ENCODE measurements around the gene MAP4K1. TPM values are rescaled to one million over a fixed set of nuclear protein-coding genes. Genes with fewer than 3 reads are reported as not detected.

Gene MAP4K1
- total and polyA plus RNA-seq, 2 of the 13 experiments (the other 11 are each of a cell fraction or from before 2014, with no cell fraction given), result 0.24 to 0.89 TPM

GRCh38 chr19:38543286-38543806 is 74.4 kb downstream of the MAP4K1 start:
- Histone ChIP-seq H3K36me3 (replicated peaks in 1 of 2; ENCODE audit: control insufficient read depth in 1 of 2, insufficient read depth in 2 of 2, low read length in 2 of 2) (no peaks in the 10 kb centered on the region), H3K9ac (ENCODE audit: insufficient read depth, low read depth, low read length) (no peak overlapping the region), H3K27me3 (ENCODE audit: control insufficient read depth in 1 of 2, insufficient read depth in 2 of 2, low read length in 2 of 2) (peaks cover 0 to 5% of the 10 kb centered on the region in 2 experiments; a peak in 2 of 5 replicates), H2AFZ (ENCODE audit: low read length) (no peak overlapping the region), H4K20me1 (ENCODE audit: insufficient read depth, low read length) (no peaks in the 10 kb centered on the region), H3K27ac (ENCODE audit: extremely low read length, insufficient read depth, low read length) (no peak overlapping the region), H3K9me3 (ENCODE audit: low read length) (no peaks in the 10 kb centered on the region), H3K4me1 (ENCODE audit: insufficient read depth, low read length) (peaks cover 19% of the 10 kb centered on the region), H3K79me2 (ENCODE audit: insufficient read depth, low read length) (no peaks in the 10 kb centered on the region), H3K4me2 (ENCODE audit: low read depth, low read length) (peak overlapping the region; percentile 63), H3K4me3 (replicated peaks in 1 of 3; ENCODE audit: insufficient read depth in 1 of 3, low read depth in 2 of 3, low read length in 3 of 3) (peak overlapping the region in 2 of 3 experiments; percentile 16 to 58; a peak in 2 of 6 replicates)
- CTCF ChIA-PET (ENCODE audit: low intra/inter-chr PET ratio, low total read pairs), result interaction anchor here (1.8 kb wide), 1 partner anchor 91 kb away, joined by 13 read pairs; no protein-coding TSS in a partner anchor
- intact Hi-C loops (cut with micrococcal nuclease; ENCODE audit: unreplicated experiment), result no loop called here
- POLR2A ChIA-PET, result interaction anchor here (1.0 kb wide), 1 partner anchor 75 kb away, joined by 6 read pairs; the partner anchor contains the start of gene EIF3K
- 21% methylated on average over 2 of the region's 19 CpGs for WGBS (ENCODE audit: low lambda C conversion rate)
- DNase-seq (ENCODE audit: low spot score) (no peak), ATAC-seq (peak; percentile 18; the same call in 2 of the 3 replicates), FAIRE-seq (no peak)
- no TSS peak for BruUV-seq (replicated peaks)
- in situ Hi-C loops (cut with HindIII; ENCODE audit: extremely low pct_ligation_motif_present, low pct_unique_long_range_greater_than_20kb), result loop anchor here (10.0 kb wide), 1 partner anchor 91 kb away; no protein-coding TSS in a partner anchor
- TF ChIP-seq ZBTB39 (CRISPR knock-in tag; IDR thresholded peaks at IDR 0.05) (no peak), GPBP1L1 (CRISPR knock-in tag; IDR thresholded peaks at IDR 0.05) (no peak), ZNF256 (CRISPR knock-in tag; conservative IDR thresholded peaks at IDR 0.05) (no peak), ARNTL (CRISPR knock-in tag; IDR thresholded peaks at IDR 0.05) (no peak), ZBTB40 (IDR thresholded peaks at IDR 0.05) (no peak), ZBTB40 (CRISPR knock-in tag; IDR thresholded peaks at IDR 0.05) (no peak), CENPX (CRISPR knock-in tag; IDR thresholded peaks at IDR 0.05) (no peak), SRY (CRISPR knock-in tag; IDR thresholded peaks at IDR 0.05) (no peak), ZNF30 (CRISPR knock-in tag; IDR thresholded peaks at IDR 0.05) (no peak)

All from HepG2 (cell line).